Suprapubic skin (tissue), 4 donors: ENCODE results near the gene DPYSL4. TPM values are rescaled to one million over a fixed set of nuclear protein-coding genes. Genes with fewer than 3 reads are reported as not detected.
A peak's percentile ranks its signal among the peaks of the same experiment; 100 is the strongest.

Experiments used
- DNase-seq, 2 donors: peaks; one replicate each; pipeline ENCODE4 v3.0.0-alpha.2; 2019; ENCODE audit warnings: low spot score in 2 of 2
- H3K27ac ChIP-seq: fragments of 200-600 bp; sonication (generic); one replicate; pipeline ENCODE4 v1.5.1; 2019
- H3K27me3 ChIP-seq: fragments of 200-600 bp; sonication (generic); one replicate; pipeline ENCODE4 v1.5.1; 2019
- H3K36me3 ChIP-seq: fragments of 200-600 bp; sonication (generic); one replicate; pipeline ENCODE4 v1.5.1; 2019
- H3K4me1 ChIP-seq: fragments of 200-600 bp; sonication (generic); one replicate; pipeline ENCODE4 v1.5.1; 2019
- H3K4me3 ChIP-seq: fragments of 200-600 bp; sonication (generic); one replicate; pipeline ENCODE4 v1.5.1; 2019; ENCODE audit warnings: mild to moderate bottlenecking
- H3K9me3 ChIP-seq: fragments of 200-600 bp; sonication (generic); one replicate; pipeline ENCODE4 v1.5.1; 2019
- CTCF ChIP-seq, 2 donors: fragments of 200-600 bp in 1 of 2; fragments of 450-650 bp in 1 of 2; sonication (generic) in 1 of 2; IDR thresholded peaks; one replicate each; pipeline ENCODE4 v1.5.1; 2016 to 2019; ENCODE audit warnings: antibody characterized with exemption in 2 of 2, mild to moderate bottlenecking in 1 of 2, moderate library complexity in 1 of 2
- EP300 ChIP-seq: sonication (generic); formaldehyde crosslinking; IDR thresholded peaks from one replicate; pipeline ENCODE4 v1.6.1; 2017; ENCODE audit warnings: antibody characterized with exemption
- POLR2A ChIP-seq, 2 donors: fragments of 450-650 bp; IDR thresholded peaks; one replicate each; pipeline ENCODE4 v1.6.1; 2017; ENCODE audit warnings: antibody characterized with exemption in 2 of 2, mild to moderate bottlenecking in 2 of 2, moderate library complexity in 2 of 2
- POLR2AphosphoS5 ChIP-seq, 3 donors: sonication (generic); formaldehyde crosslinking; IDR thresholded peaks; one replicate each; pipeline ENCODE4 v1.6.1; 2017; ENCODE audit warnings: antibody characterized with exemption in 3 of 3
- WGBS: methylation state at CpG from one replicate; pipeline ENCODE4 v1.1.5; 2018; 5-methylcytosine and 5-hydroxymethylcytosine counted together
- total RNA-seq, 4 donors: library from RNA; depleted of rRNA; stranded (reverse); fragments of >200 nt; gene quantifications; one replicate each; pipeline ENCODE4 v1.1.0, GENCODE V29; 2016

The DPYSL4 gene
- total RNA-seq, 4 donors from 2014 or later = 0.38 to 1.7 (median 0.91) TPM; not detected in 1

DNA sequence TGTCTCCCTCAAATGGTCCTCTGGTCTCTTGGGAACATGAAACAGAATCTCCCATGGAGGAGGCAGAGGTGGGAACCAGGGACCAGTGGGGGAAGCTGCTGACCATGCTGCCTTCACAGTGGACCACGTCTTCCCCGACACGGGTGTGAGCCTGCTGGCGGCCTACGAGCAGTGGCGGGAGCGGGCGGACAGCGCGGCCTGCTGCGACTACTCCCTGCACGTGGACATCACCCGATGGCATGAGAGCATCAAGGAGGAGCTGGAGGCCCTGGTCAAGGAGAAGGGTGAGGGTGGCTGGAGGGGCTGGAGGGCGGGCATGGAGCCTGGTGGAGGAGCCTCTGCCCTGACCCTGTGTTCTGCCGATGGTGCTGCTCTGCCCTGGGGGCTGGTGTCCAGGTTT is 8.0 kb downstream of the DPYSL4 start:
- H3K27ac ChIP-seq = no peak overlapping the region
- no peaks in the 10 kb centered on the region for H3K36me3 ChIP-seq
- H3K9me3 ChIP-seq = no peaks in the 10 kb centered on the region
- peak in 1 of 2 donors; percentile 56 for DNase-seq
- peaks cover 9% of the 10 kb centered on the region for H3K27me3 ChIP-seq
- H3K4me3 ChIP-seq = no peak overlapping the region
- TF ChIP-seq EP300 (no peak), POLR2A (IDR thresholded peaks at IDR 0.05) (no peak), CTCF (IDR thresholded peaks at IDR 0.05) (no peak), POLR2AphosphoS5 (IDR thresholded peaks at IDR 0.05) (no peak)
- H3K4me1 ChIP-seq = no peaks in the 10 kb centered on the region
- 94% methylated on average over 14 of the region's 15 CpGs for WGBS

DNA sequence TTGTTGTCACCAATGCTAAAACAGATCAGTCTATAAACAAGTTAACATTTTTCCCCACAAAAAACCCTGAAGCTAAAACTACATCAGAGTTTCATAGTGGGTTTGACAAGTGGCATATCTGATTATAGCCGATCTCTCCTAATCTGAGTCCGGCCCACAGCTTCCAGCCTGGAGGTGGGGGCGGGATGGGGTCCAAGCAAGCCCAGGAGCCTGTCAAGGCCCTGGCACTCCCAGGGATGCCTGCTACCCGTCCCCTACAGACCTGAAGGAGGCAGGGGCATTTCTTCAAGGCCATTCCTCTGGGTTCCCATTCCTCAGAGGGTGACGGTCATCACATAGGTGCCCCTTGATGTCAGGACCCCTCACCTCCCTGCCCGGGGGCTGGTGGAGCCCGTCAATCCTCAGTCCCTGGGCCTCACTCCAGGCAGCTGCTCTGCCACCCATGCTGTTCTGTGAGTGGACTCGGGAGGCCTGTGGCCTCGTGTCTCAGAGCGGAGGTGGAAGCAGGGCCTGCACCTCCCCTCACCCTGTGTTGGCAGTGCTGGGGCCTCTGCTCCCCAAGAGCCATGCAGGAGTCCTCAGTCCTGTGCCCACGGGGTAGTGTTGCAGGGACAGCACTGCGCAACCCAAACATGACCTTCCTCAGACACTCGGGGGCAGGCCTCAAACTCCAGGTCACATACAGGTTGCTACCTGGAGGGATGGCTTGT is 8.8 kb downstream of the DPYSL4 start:
- Histone ChIP-seq H3K27ac (no peak overlapping the region), H3K27me3 (peaks cover 3% of the 10 kb centered on the region), H3K9me3 (no peaks in the 10 kb centered on the region), H3K4me3 (no peak overlapping the region), H3K36me3 (no peaks in the 10 kb centered on the region), H3K4me1 (no peaks in the 10 kb centered on the region)
- 84% methylated on average over 2 of the region's 13 CpGs for WGBS
- peak in 1 of 2 donors; percentile 35 for DNase-seq
- TF ChIP-seq POLR2AphosphoS5 (IDR thresholded peaks at IDR 0.05) (no peak), CTCF (IDR thresholded peaks at IDR 0.05) (no peak), EP300 (no peak), POLR2A (IDR thresholded peaks at IDR 0.05) (no peak)

- 97% methylated on average over 6 of the region's 30 CpGs for WGBS
- no peak overlapping the region for H3K27ac ChIP-seq
- H3K4me3 ChIP-seq = no peak overlapping the region
- H3K36me3 ChIP-seq = no peaks in the 10 kb centered on the region
- DNase-seq = peak in 1 of 2 donors; percentile 47
- no peaks in the 10 kb centered on the region for H3K4me1 ChIP-seq
- TF ChIP-seq EP300 (no peak), POLR2AphosphoS5 (IDR thresholded peaks at IDR 0.05) (no peak), CTCF (IDR thresholded peaks at IDR 0.05) (no peak), POLR2A (IDR thresholded peaks at IDR 0.05) (no peak)
- peaks cover 3% of the 10 kb centered on the region for H3K27me3 ChIP-seq
- H3K9me3 ChIP-seq = no peaks in the 10 kb centered on the region
These were observed 9.7 kb downstream of the DPYSL4 start for GRCh38 chr10:132196178-132197113.

GRCh38 chr10:132197271-132198067 is 10.7 kb downstream of the DPYSL4 start:
- 79% methylated on average over 8 of the region's 25 CpGs for WGBS
- Histone ChIP-seq H3K27ac (no peak overlapping the region), H3K4me3 (no peak overlapping the region), H3K4me1 (no peaks in the 10 kb centered on the region), H3K27me3 (peaks cover 3% of the 10 kb centered on the region), H3K9me3 (no peaks in the 10 kb centered on the region), H3K36me3 (no peaks in the 10 kb centered on the region)
- peak in 1 of 2 donors; percentile 50 for DNase-seq
- TF ChIP-seq CTCF (IDR thresholded peaks at IDR 0.05) = no peak
- TF ChIP-seq POLR2A (IDR thresholded peaks at IDR 0.05) = no peak
- no peak for TF ChIP-seq POLR2AphosphoS5 (IDR thresholded peaks at IDR 0.05)
- no peak for TF ChIP-seq EP300
